ENCODE results near the gene CENPX. TPM values are rescaled to one million over a fixed set of nuclear protein-coding genes. Genes with fewer than 3 reads are reported as not detected.

Gene CENPX
- total RNA-seq, 4 donors from 2014 or later, result 85.4 to 131 (median 104) TPM

DNA sequence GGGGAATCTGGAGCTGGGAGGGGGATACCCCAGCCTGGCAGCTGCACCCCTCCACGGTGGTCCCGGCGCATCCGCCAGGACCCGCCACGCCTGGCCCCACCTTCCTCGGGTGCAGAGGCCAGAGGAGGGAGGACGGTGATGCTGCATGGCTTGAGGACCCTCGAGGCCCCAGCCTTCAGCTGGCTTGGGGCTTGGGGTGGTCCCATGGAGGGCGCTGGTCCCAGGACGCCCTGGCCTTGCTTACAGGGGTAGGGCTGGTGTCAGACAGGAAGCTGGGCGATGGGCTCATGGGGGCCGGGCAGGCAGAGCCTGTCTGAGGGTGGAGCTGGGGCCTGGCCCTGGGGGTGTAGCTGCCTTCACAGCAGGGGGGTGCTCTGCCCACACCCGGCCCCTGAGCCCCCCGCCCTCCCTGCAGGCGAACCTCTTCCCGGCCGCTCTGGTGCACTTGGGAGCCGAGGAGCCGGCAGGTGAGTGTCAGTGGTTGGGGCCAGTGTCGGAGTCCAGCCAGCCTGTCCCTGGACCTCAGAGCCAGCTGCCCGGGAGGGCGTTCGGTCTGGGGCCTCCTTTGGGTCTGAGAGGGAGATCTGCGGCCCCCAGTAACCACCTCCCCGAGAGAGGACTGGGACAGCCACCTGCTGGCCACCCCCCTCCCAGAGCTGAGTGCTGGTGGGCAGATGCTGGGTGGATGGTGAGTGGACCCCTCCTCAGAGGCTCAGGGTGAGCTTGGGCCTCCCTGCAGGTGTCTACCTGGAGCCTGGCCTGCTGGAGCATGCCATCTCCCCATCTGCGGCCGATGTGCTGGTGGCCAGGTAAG, 6.4 kb downstream of the CENPX start:
- no peaks in the 10 kb centered on the region for H3K27me3 ChIP-seq
- H3K9me3 ChIP-seq, result no peaks in the 10 kb centered on the region
- in situ Hi-C loops (cut with MboI; ENCODE audit: low pct_ligation_motif_present in 1 of 4, low pct_unique_long_range_greater_than_20kb in 1 of 4, low sequenced_read_pairs in 3 of 4), result no loop called here
- no peaks in the 10 kb centered on the region for H3K36me3 ChIP-seq
- DNase-seq, result no peak
- WGBS, 2 donors (ENCODE audit: low coverage in 1 of 2), result 89% methylated on average over 27 of the region's 28 CpGs; no CpG with 5 or more reads in 1 of the 2 donors
- H3K4me1 ChIP-seq, result peaks cover 4 to 19% (median 13%) of the 10 kb centered on the region in 4 donors
- intact Hi-C loops (cut with DNase I; ENCODE audit: low total_unique reads), result no loop called here
- TF ChIP-seq, protein P1, sequence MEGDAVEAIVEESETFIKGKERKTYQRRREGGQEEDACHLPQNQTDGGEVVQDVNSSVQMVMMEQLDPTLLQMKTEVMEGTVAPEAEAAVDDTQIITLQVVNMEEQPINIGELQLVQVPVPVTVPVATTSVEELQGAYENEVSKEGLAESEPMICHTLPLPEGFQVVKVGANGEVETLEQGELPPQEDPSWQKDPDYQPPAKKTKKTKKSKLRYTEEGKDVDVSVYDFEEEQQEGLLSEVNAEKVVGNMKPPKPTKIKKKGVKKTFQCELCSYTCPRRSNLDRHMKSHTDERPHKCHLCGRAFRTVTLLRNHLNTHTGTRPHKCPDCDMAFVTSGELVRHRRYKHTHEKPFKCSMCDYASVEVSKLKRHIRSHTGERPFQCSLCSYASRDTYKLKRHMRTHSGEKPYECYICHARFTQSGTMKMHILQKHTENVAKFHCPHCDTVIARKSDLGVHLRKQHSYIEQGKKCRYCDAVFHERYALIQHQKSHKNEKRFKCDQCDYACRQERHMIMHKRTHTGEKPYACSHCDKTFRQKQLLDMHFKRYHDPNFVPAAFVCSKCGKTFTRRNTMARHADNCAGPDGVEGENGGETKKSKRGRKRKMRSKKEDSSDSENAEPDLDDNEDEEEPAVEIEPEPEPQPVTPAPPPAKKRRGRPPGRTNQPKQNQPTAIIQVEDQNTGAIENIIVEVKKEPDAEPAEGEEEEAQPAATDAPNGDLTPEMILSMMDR (IDR thresholded peaks at IDR 0.05), result no peak
- no peak for TF ChIP-seq POLR2AphosphoS5 (IDR thresholded peaks at IDR 0.05)
- no peak for TF ChIP-seq EP300 (IDR thresholded peaks at IDR 0.05; ENCODE audit: low read depth)
- no peak overlapping the region for H3K27ac ChIP-seq
- H3K4me3 ChIP-seq, result no peak overlapping the region

DNA sequence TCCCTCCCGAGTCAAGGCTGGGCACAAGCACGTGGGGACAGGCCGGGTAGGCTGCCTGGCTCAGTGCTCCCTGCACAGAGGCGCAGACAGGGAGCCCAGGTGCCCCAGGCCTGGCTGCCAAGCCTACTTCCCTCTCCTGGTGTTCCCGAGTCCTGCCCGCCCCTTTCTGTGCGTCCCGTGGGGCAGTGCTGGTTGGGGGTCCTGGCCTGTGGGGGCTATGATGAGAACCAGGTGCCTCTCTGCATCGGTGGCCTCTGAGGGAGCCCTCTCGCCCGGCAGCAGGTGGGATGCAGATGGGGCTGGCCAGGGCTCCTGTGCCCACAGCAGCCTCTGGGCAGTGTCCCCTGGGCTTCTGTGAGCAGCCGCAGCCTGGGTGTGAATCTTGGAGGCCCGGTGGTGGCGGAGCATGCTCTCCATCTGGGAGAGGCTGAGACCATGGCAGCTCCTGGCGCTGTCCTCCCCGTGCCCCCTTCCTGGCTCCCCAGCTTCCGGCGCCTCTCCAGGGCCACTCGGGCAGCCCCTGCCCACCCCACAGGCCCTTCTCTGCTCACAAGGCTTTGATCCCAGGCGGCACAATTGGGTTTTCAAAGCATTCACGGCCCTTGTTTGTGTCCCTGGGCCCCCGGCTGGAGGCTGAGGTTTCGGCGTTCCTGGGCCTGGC, 7.2 kb downstream of the CENPX start:
- no peaks in the 10 kb centered on the region for H3K36me3 ChIP-seq
- H3K4me3 ChIP-seq, result no peak overlapping the region
- peaks cover 0 to 10% (median 7%) of the 10 kb centered on the region in 4 donors for H3K4me1 ChIP-seq
- H3K27me3 ChIP-seq, result no peaks in the 10 kb centered on the region
- no peak overlapping the region for H3K27ac ChIP-seq
- in situ Hi-C loops (cut with MboI; ENCODE audit: low pct_ligation_motif_present in 1 of 4, low pct_unique_long_range_greater_than_20kb in 1 of 4, low sequenced_read_pairs in 3 of 4), result no loop called here
- 87% methylated on average over 24 of the region's 24 CpGs; no CpG with 5 or more reads in 1 of the 2 donors for WGBS, 2 donors (ENCODE audit: low coverage in 1 of 2)
- TF ChIP-seq, protein P1 (IDR thresholded peaks at IDR 0.05), result no peak
- TF ChIP-seq POLR2AphosphoS5 (IDR thresholded peaks at IDR 0.05) (no peak), POLR2A (IDR thresholded peaks at IDR 0.05) (no peak), EP300 (IDR thresholded peaks at IDR 0.05; ENCODE audit: low read depth) (no peak)
- intact Hi-C loops (cut with DNase I; ENCODE audit: low total_unique reads), result no loop called here
- DNase-seq, result no peak
- no peaks in the 10 kb centered on the region for H3K9me3 ChIP-seq

DNA sequence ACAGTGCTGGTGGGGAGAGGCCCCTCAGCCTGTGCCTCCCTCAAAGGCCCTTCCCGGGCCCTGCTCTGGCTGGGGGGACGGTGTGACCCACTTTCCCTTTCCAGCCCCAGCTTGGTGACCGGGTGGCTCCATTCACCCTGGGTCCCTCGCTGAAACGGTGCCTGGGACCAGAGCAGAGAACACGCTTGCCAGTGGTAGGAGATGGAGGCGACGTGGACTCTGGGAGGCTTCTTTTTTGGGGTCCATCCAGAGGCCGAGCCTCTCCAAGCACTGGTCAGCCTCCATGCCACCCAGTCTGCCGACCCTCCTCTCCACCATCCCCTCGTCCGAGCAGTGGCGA, 7.7 kb downstream of the CENPX start:
- Histone ChIP-seq H3K4me3 (no peak overlapping the region), H3K9me3 (no peaks in the 10 kb centered on the region), H3K4me1 (peaks cover 0 to 5% (median 4%) of the 10 kb centered on the region in 4 donors), H3K27ac (no peak overlapping the region), H3K36me3 (no peaks in the 10 kb centered on the region), H3K27me3 (no peaks in the 10 kb centered on the region)
- WGBS, 2 donors (ENCODE audit: low coverage in 1 of 2), result 84% methylated on average over 13 of the region's 13 CpGs; no CpG with 5 or more reads in 1 of the 2 donors
- no peak for TF ChIP-seq POLR2A (IDR thresholded peaks at IDR 0.05)
- TF ChIP-seq EP300 (IDR thresholded peaks at IDR 0.05; ENCODE audit: low read depth), result no peak
- TF ChIP-seq, protein P1 (IDR thresholded peaks at IDR 0.05), result no peak
- TF ChIP-seq POLR2AphosphoS5 (IDR thresholded peaks at IDR 0.05), result no peak
- no peak for DNase-seq
- intact Hi-C loops (cut with DNase I; ENCODE audit: low total_unique reads), result no loop called here
- in situ Hi-C loops (cut with MboI; ENCODE audit: low pct_ligation_motif_present in 1 of 4, low pct_unique_long_range_greater_than_20kb in 1 of 4, low sequenced_read_pairs in 3 of 4), result no loop called here

DNA sequence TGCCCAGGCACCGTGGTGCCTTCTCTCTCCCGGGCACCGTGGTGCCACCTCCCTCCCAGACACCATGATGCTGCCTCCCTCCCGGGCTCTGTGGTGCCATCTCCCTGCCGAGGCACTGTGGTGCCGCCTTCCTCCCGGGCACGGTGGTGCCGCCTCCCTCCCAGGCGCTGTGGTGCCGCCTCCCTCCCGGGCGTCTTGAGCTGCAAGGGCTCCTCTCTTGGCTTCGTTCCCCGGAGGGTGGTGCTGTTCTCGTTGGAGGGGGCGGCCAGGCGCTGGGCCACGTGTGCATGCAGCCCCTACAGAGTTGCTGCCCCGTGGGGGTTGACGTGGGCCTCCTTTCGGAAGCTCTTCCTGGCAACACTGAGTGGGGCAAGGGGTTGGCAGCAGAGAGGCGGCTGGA, 8.2 kb downstream of the CENPX start:
- no peaks in the 10 kb centered on the region for H3K9me3 ChIP-seq
- 54% methylated on average over 22 of the region's 23 CpGs; no CpG with 5 or more reads in 1 of the 2 donors for WGBS, 2 donors (ENCODE audit: low coverage in 1 of 2)
- no peaks in the 10 kb centered on the region for H3K36me3 ChIP-seq
- TF ChIP-seq POLR2AphosphoS5 (IDR thresholded peaks at IDR 0.05) (no peak), POLR2A (IDR thresholded peaks at IDR 0.05) (no peak), EP300 (IDR thresholded peaks at IDR 0.05; ENCODE audit: low read depth) (no peak)
- TF ChIP-seq, protein P1 (IDR thresholded peaks at IDR 0.05), result peak in 1 of 5 experiments; percentile 19
- no peak overlapping the region for H3K4me3 ChIP-seq
- intact Hi-C loops (cut with DNase I; ENCODE audit: low total_unique reads) (no loop called here), in situ Hi-C loops (cut with MboI; ENCODE audit: low pct_ligation_motif_present in 1 of 4, low pct_unique_long_range_greater_than_20kb in 1 of 4, low sequenced_read_pairs in 3 of 4) (no loop called here)
- no peaks in the 10 kb centered on the region for H3K27me3 ChIP-seq
- H3K27ac ChIP-seq, result no peak overlapping the region
- no peak for DNase-seq
- H3K4me1 ChIP-seq, result peaks cover 0 to under 1% (median under 1%) of the 10 kb centered on the region in 4 donors

Data from transverse colon (tissue), 4 donors.